GM18526 (cell line): ENCODE results near the gene B4GALT1.

Experiments
- POLR2A ChIP-seq: IDR thresholded peaks from 3 replicates; pipeline ENCODE4 v1.6.1; 2011; ENCODE audit not compliant: insufficient read length; ENCODE audit errors: extremely low read depth

B4GALT1 gene

DNA sequence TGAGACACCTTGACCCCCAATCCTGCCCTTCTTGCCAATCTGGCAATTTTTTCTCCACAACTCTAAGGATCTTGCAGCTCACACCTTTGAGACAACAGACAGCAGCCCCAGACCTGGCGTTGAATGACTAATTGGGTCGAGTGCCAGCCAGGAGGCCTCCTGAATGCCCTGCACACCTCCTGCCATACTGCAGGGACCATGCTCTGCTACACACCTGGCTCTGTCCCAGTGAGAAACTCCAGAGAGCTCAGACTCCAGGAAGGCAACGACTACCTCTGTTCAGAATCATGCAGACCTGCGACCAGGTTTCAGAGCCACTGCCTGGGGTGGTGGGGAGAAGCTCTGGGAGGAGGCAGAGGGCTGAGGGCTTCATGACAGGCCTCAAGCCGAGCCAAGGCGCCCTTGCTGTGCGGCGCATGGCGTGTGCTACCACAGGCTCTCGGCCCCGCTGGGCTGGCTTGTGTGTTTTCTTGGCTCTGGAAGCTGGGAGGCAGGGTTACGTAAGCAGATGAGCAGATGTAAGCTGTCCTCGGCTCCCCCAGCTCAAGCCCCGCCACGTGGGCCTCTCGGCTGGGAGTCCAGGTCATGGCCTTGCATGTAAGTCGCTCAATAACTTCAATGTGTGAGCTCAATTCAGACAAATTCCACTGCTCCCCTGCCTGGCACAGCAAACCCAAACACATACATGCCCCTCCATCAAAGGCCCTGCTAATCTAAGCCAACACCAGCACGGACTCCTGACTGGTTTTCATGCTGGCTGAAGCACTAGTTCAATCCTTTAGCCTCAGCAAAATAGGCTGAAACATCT is 27.5 kb downstream of the B4GALT1 start:
- no peak for TF ChIP-seq POLR2A

GRCh38 chr9:33138768-33139167 is 28.4 kb downstream of the B4GALT1 start:
- TF ChIP-seq POLR2A, result no peak

- TF ChIP-seq POLR2A, result no peak
Measured at GRCh38 chr9:33137781-33138264, 29.3 kb downstream of the B4GALT1 start.

GRCh38 chr9:33136721-33137670 is 30.1 kb downstream of the B4GALT1 start:
- no peak for TF ChIP-seq POLR2A

- TF ChIP-seq POLR2A, result no peak
Measured at GRCh38 chr9:33135470-33135958, 31.6 kb downstream of the B4GALT1 start.

GRCh38 chr9:33135031-33135461 is 32.1 kb downstream of the B4GALT1 start:
- no peak for TF ChIP-seq POLR2A

DNA sequence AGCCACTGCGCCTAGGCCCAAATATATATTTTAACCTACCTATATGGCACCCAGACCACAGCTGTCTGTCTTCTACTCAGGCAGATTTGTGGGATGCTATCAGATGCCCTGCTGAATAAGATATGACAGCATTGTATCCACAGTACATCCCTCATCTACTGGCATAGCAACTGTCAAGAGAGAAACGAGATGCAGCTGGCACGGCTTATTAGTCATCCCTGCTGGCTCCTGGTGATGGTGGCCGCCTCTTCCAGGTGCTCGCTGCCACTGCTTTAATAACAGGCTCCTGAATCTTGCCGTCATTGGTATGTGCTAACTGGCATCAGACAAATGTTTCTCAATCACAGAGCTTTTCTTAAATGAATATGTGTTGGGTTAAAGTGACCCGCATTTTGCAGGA is 34.0 kb downstream of the B4GALT1 start:
- TF ChIP-seq POLR2A, result no peak

DNA sequence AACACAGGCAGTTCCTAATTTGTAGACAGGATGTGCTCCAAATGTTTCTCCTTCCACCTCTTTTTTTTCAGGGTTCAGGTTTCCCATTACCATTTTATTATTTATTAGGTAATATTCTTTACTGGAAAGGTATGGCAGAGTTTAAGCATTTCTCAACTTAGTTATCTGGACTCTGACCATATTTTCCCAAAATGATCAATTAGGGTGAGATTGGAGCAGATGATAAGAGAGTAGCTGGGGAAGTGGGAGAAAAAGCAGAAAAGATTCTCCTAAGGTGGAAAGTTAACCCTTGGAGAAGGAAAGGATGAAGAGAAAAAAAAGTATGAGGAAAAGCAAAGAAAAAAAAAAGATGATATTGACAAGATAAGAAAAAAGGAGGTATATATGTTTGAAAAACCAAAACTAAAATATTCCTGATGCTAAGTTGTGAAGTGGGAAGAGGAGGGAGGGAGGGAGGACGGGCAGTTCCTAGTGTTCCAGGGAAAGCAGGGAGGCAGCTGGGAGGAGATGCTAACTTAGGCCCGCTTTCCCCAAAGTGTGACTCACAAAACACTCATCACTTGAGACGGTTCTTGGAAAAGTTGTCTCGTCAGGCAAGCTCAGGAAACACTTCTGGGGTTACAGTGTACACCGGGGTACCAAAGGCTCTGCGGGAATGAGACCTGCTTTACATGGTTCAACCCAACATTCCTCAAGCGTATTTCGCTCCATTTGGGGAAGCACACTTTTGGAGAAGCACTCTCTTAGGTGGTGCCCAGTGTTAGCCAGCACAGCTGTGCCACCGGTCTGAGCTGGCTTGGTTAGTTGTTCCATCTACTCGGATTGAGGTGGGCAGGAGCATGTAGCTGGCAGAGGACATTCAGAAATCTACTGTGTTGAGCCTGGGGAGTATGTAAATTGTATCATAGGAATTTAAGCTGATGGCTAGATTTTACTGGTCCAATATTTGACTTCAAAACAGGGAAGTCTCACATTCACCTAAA is 35.1 kb downstream of the B4GALT1 start:
- no peak for TF ChIP-seq POLR2A

- no peak for TF ChIP-seq POLR2A
Measured at GRCh38 chr9:33130961-33131789, 36.0 kb downstream of the B4GALT1 start.

- no peak for TF ChIP-seq POLR2A
Measured at GRCh38 chr9:33129886-33130881, 37.0 kb downstream of the B4GALT1 start.

DNA sequence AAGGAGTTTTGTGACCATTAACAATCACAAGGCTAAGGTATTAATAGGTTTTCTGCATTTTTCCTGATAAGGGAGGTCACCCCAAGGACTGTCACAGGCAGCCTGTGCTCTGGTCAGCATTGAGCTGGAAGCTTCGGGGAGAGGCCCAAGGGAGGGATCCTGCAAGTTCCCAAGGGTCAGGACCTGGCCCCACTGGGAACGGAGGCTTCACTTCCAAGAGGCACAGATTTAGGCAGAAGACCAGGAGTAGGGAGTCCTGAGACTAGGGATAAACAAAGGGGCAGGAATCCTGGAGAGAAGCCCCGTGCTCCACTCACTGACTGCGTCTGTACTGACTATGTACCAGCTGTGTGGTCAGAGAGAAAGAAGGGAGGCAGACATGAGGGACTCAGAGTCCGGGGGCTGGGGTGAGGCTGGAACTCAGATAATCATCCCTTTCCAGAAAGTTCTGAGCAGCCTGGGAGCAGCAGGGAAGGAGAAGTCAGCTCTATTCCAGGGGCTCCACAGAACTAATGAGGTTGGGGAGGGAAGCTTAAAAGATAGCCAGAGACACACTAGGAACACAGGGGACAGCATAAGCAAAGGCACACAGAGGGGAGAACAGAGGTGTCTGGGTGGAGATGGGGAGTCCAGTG is 37.8 kb downstream of the B4GALT1 start:
- TF ChIP-seq POLR2A, result no peak

DNA sequence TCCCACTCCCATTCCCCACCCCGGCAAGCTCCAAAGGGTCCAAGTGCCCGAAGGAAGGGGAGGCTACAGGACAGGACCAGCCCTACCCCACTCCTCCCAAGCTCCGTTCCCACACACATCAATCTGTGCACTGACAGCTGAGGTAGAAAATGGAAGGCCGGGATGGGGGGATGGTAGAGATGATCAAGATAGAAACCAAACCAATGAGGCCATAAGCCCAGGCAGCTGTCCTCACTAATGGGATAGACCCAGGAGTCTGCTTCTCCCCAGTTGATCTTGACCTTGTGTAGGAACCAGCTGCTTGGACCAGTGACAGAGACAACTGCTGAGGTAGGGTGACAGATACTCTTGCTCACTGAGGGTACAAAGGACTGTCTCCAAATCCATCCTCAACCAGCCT is 38.6 kb downstream of the B4GALT1 start:
- TF ChIP-seq POLR2A, result no peak
